ENCODE measurements around the gene HTR4. TPM values are rescaled to one million over a fixed set of nuclear protein-coding genes. Genes with fewer than 3 reads are reported as not detected.
"Not testable (repeated sequence)": the region's sequence is repeated elsewhere in the genome, so short reads cannot be mapped to it uniquely, and the experiment has no call there.

Gene HTR4
- total RNA-seq, 2 experiments from 2014 or later: not detected

DNA sequence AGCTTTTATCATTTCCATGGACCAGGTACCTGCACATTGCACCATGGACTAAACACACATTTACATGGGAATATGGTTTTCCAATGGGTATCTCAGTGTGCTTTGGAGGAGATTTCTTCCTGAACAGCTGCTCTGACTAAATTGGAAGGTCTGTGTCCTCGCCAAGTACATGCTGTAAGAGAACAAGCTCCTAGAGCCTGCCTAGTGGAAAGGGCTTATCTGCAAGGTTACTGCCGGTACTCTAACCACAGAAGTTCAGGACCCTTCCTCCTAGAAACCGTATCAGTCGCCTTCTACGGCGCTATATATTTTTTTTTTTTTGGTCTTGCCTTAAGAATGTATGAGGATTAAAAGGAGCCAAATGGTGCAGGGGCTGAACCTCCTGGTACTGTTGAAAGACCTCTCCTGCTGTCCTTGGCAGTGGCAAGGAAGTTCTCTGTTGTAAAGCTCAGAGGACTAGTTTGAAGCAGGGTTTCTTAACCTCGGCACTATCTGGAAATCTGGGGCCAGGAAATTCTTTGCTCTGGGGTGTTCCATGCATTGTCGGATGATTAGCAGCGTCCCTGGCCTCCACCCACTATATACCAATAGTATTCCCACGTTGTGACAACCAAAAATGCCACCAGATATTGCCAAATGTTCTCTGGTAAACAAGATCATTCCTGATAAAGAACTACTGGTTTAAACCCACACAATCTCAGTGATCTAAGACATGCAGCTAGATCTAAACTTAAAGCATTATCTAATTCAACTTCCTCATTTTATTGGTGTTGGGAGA lies 163.1 kb downstream of the HTR4 start:
- ChIA-PET POLR2A (no interaction called here), CTCF (interaction anchor here (0.6 kb wide), 1 partner anchor 61 kb away, joined by 3 read pairs; no protein-coding TSS in a partner anchor)
- no peaks in the 10 kb centered on the region for H3K9me3 Mint-ChIP-seq
- DNase-seq: no peak
- no peak overlapping the region for H3K4me3 Mint-ChIP-seq
- H3K36me3 Mint-ChIP-seq (ENCODE audit: low read depth): no peaks in the 10 kb centered on the region
- H3K4me1 Mint-ChIP-seq: no peaks in the 10 kb centered on the region
- peaks cover 30% of the 10 kb centered on the region for H3K27me3 Mint-ChIP-seq
- no peak overlapping the region for H3K27ac Mint-ChIP-seq

DNA sequence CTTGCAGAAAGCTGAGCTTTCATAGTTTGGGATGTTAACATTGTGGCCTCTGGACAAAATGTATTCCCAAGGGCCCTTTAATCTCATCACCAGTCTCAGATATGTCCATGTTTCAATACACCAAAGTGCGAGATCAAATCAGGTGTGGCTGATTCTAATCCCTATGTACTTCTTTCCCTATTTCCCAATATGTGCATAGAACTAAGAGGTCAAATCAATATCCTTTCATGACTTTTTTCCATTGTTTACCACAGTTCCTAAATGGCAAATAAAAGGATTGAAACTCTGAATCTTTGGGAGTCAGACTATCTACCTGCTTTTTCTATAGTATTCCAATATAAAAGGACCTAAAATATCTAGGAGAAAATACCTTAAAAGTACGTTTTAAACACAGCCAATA lies 165.6 kb downstream of the HTR4 start:
- CTCF ChIA-PET: no interaction called here
- Mint-ChIP-seq H3K27me3 (peaks cover 31% of the 10 kb centered on the region), H3K27ac (no peak overlapping the region)

DNA sequence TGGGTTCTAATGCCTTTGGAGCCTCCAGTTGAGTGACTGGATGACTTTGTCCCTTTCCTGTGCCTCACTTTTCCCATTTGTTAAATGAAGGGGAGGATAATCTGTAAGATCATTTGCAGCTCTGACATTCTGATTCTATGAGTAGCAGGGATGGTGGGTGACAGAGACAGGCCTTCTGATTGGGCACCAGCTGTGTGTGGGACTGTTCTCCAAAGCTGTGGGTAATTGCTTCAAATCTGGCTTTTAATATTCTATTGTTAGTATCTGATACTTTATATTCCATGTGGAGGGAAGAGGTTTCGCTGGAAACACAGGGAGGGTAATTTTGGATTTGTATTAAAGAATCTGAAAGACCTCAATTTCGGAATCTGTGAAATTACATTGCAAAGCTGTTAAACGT lies 167.9 kb downstream of the HTR4 start:
- Mint-ChIP-seq H3K4me3 (no peak overlapping the region), H3K27me3 (peaks cover 32% of the 10 kb centered on the region), H3K27ac (no peak overlapping the region), H3K9me3 (no peaks in the 10 kb centered on the region), H3K4me1 (peaks cover 3% of the 10 kb centered on the region), H3K36me3 (ENCODE audit: low read depth) (no peaks in the 10 kb centered on the region)
- ChIA-PET CTCF (interaction anchor here (0.6 kb wide), 1 partner anchor 11 kb away, joined by 3 read pairs; no protein-coding TSS in a partner anchor), POLR2A (no interaction called here)
- no peak for DNase-seq

More for the DNA sequence above, 165.6 kb downstream of the HTR4 start:
- Mint-ChIP-seq H3K36me3 (ENCODE audit: low read depth) (no peaks in the 10 kb centered on the region), H3K4me3 (no peak overlapping the region), H3K4me1 (no peaks in the 10 kb centered on the region), H3K9me3 (no peaks in the 10 kb centered on the region)
- POLR2A ChIA-PET: no interaction called here
- no peak for DNase-seq

DNA sequence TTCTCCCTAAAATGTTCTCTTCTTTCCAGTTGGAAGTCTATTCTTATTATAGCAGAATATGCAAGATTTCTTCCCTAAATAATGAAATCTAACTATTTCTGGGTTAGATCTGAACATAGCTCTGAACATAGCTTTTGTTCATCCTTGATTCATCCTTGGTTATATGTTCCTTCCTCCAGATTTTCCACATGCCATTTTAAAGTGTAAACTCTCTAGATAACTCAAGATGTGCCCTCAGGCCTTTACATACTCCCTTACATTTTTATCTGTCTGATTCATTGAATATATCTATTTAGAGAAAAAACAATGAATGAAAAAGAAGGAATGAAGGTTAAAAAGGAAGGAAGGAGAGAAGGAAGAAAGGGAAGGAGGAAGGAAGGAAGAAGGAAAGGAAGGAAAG lies 169.7 kb downstream of the HTR4 start:
- CTCF ChIA-PET: no interaction called here
- Mint-ChIP-seq H3K4me3 (no peak overlapping the region), H3K9me3 (no peaks in the 10 kb centered on the region), H3K4me1 (peaks cover 3% of the 10 kb centered on the region), H3K27me3 (peaks cover 25% of the 10 kb centered on the region), H3K36me3 (ENCODE audit: low read depth) (no peaks in the 10 kb centered on the region), H3K27ac (no peak overlapping the region)
- POLR2A ChIA-PET: no interaction called here
- DNase-seq: no peak

DNA sequence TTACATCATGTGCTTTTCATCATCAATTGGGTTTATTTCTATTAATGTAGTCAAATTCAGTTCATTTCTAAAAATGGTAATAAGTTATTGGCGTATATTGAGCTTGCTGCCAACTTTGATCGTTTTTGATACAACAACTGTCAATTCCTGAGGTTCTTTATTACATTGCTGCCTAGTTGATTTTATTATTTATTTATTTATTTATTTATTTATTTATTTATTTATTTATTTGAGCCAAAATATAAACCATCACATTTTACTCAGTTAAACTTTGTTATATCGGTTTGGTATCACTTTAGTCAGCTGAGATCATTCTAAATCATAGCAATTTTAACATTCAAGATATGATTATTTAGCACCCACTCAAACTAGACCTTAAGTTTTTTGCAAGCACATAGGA lies 170.6 kb downstream of the HTR4 start:
- no peaks in the 10 kb centered on the region for H3K9me3 Mint-ChIP-seq
- ChIA-PET POLR2A (no interaction called here), CTCF (no interaction called here)
- peaks cover 24% of the 10 kb centered on the region for H3K27me3 Mint-ChIP-seq
- H3K36me3 Mint-ChIP-seq (ENCODE audit: low read depth): no peaks in the 10 kb centered on the region
- H3K27ac Mint-ChIP-seq: no peak overlapping the region
- peaks cover 3% of the 10 kb centered on the region for H3K4me1 Mint-ChIP-seq
- no peak for DNase-seq
- H3K4me3 Mint-ChIP-seq: no peak overlapping the region

DNA sequence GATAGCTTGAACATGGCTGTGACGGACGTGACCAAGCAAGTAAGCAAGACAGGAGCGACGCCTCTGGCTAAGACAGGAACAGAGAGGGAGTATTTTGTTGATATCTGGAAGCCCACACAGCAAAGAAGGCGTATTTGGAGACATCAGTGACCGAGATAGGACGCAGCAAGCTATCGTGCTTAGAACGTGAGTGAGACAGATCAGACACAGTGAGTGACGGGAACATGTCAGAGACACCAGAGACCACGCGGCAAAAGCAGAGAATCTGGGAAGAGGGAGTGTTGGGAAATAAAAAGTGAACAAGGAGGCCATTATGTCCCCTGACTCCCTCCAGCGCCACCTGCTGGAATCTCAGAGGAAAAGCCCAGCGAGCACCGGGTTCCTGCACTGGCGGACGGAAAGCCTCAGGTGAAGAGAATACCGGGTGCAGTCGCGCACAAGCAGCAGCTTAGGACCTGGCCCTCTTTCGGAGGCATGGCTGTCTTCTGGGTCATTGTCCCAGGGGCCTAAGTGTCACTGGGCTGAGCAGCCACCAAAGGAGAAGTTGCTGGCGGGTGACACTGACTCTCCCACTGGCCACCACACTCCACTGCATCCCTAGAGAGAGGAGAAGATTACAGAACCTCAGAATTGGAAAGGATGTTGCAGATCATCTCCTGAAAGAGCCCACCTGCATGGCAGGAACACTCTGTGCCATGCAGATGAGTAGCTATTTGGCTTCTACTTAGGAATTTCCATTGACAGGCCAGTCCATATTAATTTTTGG lies 171.4 kb downstream of the HTR4 start:
- H3K9me3 Mint-ChIP-seq: no peaks in the 10 kb centered on the region
- no peak overlapping the region for H3K4me3 Mint-ChIP-seq
- DNase-seq: peak; percentile 67
- peaks cover 3% of the 10 kb centered on the region for H3K4me1 Mint-ChIP-seq
- H3K36me3 Mint-ChIP-seq (ENCODE audit: low read depth): no peaks in the 10 kb centered on the region
- CTCF ChIA-PET: interaction anchor here (1.1 to 1.6 kb wide), 3 partner anchors 10 to 248 kb away, joined by 4 to 5 read pairs (median 4); no protein-coding TSS in a partner anchor
- H3K27ac Mint-ChIP-seq: no peak overlapping the region
- peaks cover 22% of the 10 kb centered on the region for H3K27me3 Mint-ChIP-seq
- POLR2A ChIA-PET: no interaction called here

DNA sequence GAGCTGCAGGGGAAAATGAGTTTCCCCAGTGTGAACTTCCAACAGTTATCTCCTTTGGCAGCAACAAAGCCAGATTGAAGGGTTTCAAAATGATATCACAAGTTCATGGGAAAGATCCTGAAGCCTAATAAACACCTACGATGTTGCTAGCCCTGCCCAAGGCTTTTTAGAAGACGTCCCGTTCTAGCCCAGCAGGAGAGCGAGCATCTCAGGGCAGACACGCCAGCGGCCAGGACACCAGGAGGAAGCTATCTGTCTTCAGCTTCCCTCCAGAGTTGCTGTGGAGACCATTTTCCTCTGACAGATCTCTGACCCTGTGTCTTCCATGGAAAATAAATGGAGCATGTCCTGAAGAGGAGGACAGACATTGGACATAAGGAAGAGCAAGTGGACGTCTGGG lies 172.1 kb downstream of the HTR4 start:
- ChIA-PET CTCF (interaction anchor here (1.1 to 1.6 kb wide), 3 partner anchors 11 to 248 kb away, joined by 4 to 5 read pairs (median 4); no protein-coding TSS in a partner anchor), POLR2A (no interaction called here)
- H3K36me3 Mint-ChIP-seq (ENCODE audit: low read depth): no peaks in the 10 kb centered on the region
- H3K27ac Mint-ChIP-seq: no peak overlapping the region
- no peaks in the 10 kb centered on the region for H3K9me3 Mint-ChIP-seq
- H3K4me3 Mint-ChIP-seq: no peak overlapping the region
- H3K27me3 Mint-ChIP-seq: peaks cover 21% of the 10 kb centered on the region
- no peak for DNase-seq
- peaks cover 3% of the 10 kb centered on the region for H3K4me1 Mint-ChIP-seq

DNA sequence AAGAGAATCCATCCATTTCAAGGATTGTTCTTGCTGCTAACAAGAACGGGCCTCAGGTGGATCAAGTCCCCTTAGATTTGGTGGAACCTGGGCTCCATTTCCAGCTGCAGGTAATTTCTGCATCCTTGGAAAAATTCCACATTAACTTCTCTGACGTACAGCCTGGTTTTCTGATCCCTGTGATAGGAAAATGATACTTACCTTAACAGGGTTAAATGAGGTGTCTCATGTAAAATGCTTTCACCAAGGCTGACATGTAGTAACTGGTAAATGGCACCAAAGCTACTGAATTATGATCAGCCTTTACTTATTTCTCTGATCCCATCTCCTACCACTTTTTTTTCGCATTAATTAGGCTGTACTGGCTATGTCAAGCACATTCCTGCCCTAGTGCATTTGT lies 176.9 kb downstream of the HTR4 start:
- Mint-ChIP-seq H3K9me3 (no peaks in the 10 kb centered on the region), H3K4me3 (no peak overlapping the region), H3K27me3 (peaks cover 13% of the 10 kb centered on the region), H3K36me3 (ENCODE audit: low read depth) (no peaks in the 10 kb centered on the region), H3K4me1 (no peaks in the 10 kb centered on the region), H3K27ac (no peak overlapping the region)
- CTCF ChIA-PET: no interaction called here
- DNase-seq: no peak
- POLR2A ChIA-PET: no interaction called here

DNA sequence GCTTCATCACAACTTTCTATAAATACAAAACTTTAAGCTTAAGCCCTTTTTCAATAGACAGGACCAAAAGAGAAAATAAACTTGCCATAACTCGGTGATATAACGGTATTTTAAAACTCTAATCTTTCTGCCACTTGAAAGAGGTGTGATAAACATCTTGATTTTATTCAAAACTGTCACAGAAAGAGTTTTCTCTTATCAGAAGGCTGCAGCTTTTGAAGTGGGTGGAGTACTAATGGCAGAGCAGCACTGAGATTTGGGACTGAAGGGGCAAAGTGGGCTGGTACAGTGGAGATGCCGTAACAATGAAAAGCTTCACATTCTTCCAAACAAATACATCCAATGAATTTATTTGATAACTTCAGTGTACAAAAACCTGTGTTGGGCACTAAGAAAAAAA lies 178.0 kb downstream of the HTR4 start:
- Mint-ChIP-seq H3K27me3 (peaks cover 13% of the 10 kb centered on the region), H3K27ac (no peak overlapping the region), H3K4me1 (no peaks in the 10 kb centered on the region), H3K4me3 (no peak overlapping the region), H3K9me3 (no peaks in the 10 kb centered on the region), H3K36me3 (ENCODE audit: low read depth) (no peaks in the 10 kb centered on the region)
- ChIA-PET POLR2A (no interaction called here), CTCF (no interaction called here)
- no peak for DNase-seq

DNA sequence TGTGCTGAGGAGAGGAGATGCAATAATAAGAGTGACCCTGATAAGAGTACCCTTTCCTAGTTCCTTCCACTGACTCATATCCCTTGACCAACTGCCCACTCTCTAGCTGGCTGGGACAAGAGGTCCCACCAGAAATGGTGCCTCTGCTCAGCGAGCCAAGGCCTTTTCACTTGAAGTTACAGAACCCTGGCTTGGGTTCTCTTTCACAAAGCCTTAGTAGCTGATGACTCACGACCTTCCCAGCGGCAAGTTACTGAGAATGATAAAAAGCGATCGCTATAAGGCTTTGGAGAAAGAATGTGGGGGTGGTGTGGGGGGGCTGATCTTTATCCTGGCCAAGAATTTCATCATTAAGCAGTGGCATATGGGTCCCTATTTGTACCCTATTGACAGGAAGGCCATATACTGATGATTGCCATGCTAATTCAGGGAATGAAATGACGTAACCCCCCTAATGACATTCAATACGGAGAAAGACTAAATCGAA lies 180.3 kb downstream of the HTR4 start:
- POLR2A ChIA-PET: no interaction called here
- Mint-ChIP-seq H3K4me1 (no peaks in the 10 kb centered on the region), H3K4me3 (no peak overlapping the region), H3K27me3 (peaks cover 11% of the 10 kb centered on the region), H3K27ac (no peak overlapping the region), H3K36me3 (ENCODE audit: low read depth) (no peaks in the 10 kb centered on the region), H3K9me3 (no peaks in the 10 kb centered on the region)
- no peak for DNase-seq
- CTCF ChIA-PET: no interaction called here

DNA sequence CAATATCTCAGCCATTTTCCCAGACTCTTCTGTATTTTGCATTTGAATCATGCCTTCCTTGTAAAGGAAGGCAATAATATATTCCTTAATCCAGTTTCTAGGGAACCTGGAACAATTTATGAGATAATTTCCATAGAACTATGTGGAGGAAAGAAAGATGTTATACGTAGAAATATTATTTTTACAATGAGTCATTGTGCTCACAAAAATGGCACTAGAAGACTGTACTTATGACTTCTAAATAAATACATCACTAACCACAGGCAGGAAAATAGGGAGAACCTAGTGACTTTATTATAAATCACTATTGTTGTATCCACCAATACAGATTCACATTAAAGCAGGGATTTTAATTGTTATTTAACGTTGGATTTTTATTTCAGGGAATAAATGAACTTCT lies 182.9 kb downstream of the HTR4 start:
- Mint-ChIP-seq H3K27me3 (peaks cover 5% of the 10 kb centered on the region), H3K27ac (no peak overlapping the region), H3K9me3 (no peaks in the 10 kb centered on the region), H3K4me3 (no peak overlapping the region), H3K36me3 (ENCODE audit: low read depth) (no peaks in the 10 kb centered on the region), H3K4me1 (no peaks in the 10 kb centered on the region)
- POLR2A ChIA-PET: no interaction called here
- CTCF ChIA-PET: no interaction called here
- DNase-seq: no peak

DNA sequence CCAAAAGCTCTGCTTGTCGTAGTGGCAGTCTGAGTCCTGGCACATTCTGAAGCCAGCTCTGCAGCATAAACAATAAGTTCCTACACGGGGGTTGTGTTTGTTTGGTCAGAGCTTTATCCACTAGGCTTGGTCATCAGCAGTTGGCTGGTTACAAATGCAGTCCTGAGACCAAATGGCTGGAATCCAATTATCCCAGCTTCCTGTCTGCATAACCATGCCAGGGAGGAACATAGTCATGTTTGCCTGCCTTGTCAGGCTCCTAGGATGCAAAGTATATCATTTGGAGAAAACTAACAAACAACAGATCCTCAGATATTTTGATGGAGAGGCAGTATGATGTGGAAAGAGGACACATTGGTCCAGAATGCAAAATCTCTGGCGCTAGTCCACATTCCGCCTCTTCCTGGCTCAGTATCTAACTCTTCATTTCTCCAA lies 184.8 kb downstream of the HTR4 start:
- DNase-seq: no peak
- Mint-ChIP-seq H3K4me1 (no peaks in the 10 kb centered on the region), H3K4me3 (no peak overlapping the region), H3K27ac (no peak overlapping the region), H3K9me3 (no peaks in the 10 kb centered on the region), H3K27me3 (peaks cover 9% of the 10 kb centered on the region), H3K36me3 (ENCODE audit: low read depth) (no peaks in the 10 kb centered on the region)
- ChIA-PET CTCF (interaction anchor here (1.3 kb wide), 1 partner anchor 20 kb away, joined by 3 read pairs; no protein-coding TSS in a partner anchor), POLR2A (no interaction called here)

DNA sequence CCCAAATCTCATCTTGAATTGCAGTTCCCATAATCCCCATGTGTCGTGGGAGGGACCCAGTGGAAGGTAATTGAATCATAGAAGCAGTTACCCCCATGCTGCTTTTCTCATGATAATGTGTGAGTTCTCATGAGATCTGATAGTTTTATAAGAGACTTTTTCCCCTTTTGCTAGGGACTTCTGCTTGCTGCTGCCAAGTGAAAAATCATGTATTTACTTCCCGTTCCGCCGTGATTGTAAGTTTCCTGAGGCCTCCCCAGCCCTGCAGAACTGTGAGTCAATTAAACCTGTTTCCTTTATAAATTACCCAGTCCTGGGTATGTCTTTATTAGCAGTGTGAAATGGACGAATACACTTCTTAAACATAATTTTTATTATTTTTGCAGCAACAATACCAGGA lies 185.6 kb downstream of the HTR4 start:
- not testable (repeated sequence) for H3K9me3 Mint-ChIP-seq

More for the DNA sequence above, 185.6 kb downstream of the HTR4 start:
- H3K36me3 Mint-ChIP-seq (ENCODE audit: low read depth); DNase-seq; POLR2A ChIA-PET; H3K4me3 Mint-ChIP-seq; H3K27ac Mint-ChIP-seq; H3K4me1 Mint-ChIP-seq: not testable (repeated sequence)
- CTCF ChIA-PET: interaction anchor here (1.3 kb wide), 1 partner anchor 19 kb away, joined by 3 read pairs; no protein-coding TSS in a partner anchor
- H3K27me3 Mint-ChIP-seq: peaks cover 11% of the 10 kb centered on the region

Measured in activated CD4-positive, alpha-beta T cell treated with anti-CD3 and anti-CD28 coated beads, Interleukin-2, amount 10 ng/mL, durations not matched to agents 7 days and 5 days (primary cell).